CD4-positive, alpha-beta T cell treated with Interleukin-17A for 4 hours (primary cell): ENCODE measurements around the gene ZNF107.
"Not testable (repeated sequence)": the region's sequence is repeated elsewhere in the genome, so short reads cannot be mapped to it uniquely, and the experiment has no call there.

Source experiments
- DNase-seq: peaks from one replicate; pipeline ENCODE4 v3.0.0-alpha.2; 2020; ENCODE audit warnings: mixed read lengths

ZNF107 gene

DNA sequence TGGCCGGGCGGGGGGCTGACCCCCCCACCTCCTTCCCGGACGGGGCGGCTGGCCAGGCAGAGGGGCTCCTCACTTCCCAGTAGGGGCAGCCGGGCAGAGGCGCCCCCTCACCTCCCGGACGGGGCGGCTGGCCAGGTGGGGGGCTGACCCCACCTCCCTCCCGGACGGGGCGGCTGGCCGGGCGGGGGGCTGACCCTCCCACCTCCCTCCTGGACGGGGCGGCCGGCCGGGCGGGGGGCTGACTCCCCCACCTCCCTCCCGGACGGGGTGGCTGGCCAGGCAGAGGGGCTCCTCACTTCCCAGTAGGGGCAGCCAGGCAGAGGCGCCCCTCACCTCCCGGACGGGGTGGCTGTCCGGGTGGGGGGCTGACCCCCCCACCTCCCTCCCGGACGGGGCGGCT is 72.5 kb downstream of the ZNF107 start:
- DNase-seq, result not testable (repeated sequence)

DNA sequence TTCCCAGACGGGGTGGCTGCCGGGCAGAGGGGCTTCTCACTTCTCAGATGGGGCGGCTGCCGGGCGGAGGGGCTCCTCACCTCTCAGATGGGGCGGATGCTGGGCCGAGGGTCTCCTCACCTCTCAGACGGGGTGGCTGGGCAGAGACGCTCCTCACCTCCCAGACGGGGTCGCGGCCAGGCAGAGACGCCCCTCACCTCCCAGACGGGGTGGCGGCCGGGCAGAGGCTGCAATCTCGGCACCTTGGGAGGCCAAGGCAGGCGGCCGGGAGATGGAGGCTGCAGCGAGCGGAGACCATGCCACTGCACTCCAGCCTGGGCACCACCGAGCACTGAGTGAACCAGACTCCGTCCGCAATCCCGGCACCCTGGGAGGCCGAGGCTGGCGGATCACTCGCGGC is 73.0 kb downstream of the ZNF107 start:
- DNase-seq, result not testable (repeated sequence)

DNA sequence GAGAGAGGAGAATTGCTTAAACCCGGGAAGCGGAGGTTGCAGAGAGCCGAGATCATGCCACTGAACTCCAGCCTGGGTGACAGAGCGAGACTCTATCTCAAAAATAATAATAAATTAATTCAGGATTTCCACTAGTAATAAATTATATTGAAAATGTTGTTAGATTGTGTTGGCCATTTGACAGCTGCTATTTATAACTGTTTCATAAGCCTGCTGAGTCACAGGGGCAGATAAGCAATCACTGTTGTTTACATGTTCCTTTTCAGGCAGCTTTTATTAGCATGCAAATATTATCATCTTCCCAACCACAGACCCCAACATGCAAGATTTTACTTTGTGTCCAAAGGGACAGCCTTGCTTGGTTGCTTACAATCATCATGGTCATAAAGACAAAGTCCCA is 78.7 kb downstream of the ZNF107 start:
- DNase-seq, result no peak

DNA sequence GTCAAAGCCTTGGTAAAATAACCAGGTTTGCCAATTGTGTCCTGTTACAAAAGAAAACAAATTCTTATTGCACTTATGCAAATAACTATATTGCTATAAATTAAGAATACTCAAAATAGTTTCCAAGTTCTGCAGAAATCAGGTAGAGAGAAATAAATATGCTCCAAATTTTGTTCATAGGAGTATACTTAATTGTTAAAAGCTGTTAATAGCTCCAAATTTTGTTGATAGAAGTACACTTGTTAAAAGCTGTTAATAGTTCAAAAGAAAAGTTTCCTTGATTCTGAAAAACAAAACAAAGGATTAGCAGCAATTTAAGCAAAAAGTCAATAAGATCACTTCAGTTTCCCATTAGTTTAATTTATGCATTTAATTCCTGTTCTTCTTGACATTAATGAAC is 81.9 kb downstream of the ZNF107 start:
- no peak for DNase-seq

DNA sequence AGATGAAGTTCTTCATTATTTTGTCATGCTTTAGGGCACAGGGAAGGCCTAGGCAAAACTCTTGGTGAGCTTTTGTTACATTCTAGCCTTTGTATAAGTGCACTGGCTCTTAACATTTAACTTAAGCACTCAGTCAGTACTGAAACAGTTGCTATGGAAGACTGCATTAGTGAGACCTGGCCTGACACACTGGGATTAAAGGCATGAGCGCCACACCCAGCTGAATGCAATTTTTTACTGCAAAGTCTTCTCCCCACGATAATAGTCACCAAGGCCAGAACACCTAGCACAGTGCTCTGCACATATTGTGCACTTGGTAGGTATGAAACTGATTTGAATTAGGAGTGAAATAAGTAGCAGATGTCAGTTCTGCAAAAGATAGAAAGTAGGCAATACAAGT is 87.1 kb downstream of the ZNF107 start:
- DNase-seq, result no peak

DNA sequence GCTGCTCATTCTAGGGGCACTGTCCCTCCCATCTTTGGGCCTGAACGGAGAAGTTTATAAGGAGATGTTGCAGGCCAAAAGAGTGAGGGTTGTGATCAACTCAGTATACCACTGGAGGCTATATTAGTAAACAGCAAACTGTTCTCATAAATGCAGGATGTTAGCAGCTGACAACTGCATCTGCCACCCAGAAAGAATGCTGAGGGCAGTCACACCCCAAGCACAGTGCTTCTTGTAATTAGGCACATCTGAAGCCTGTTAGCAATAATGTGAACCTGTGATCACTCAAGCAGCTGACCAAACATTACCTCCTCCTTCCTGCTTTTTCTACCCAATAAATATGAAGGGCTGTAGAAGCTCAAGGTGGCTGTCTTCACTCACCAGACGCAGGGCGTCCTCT is 89.9 kb downstream of the ZNF107 start:
- DNase-seq, result no peak

DNA sequence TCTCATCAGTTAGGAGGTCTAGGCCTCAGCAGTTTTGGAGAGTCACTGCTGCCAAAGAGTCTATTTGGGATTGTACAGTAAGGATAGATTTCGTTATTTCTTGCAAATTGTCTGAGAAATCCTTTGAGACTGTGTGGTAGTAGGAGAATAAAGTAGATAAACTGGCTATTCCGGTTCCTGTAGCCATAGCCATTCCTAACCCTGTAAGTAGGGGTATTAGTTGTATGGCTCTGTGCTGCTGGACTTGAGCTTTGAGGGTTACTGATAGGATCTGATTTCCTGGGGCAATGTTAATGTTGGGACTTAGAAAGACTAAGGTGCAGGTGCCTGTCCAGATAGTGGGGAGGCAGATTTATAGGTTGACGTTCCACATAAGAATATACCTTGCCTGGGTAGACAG is 92.2 kb downstream of the ZNF107 start:
- DNase-seq, result no peak
